Activated CD4-positive, alpha-beta T cell treated with anti-CD3 and anti-CD28 coated beads, Interleukin-2, amount 50 U/mL, for 16 hours (primary cell): ENCODE data around the gene MGAT1.
A peak's percentile ranks its signal among the peaks of the same experiment; 100 is the strongest.
"Not testable (repeated sequence)": the region's sequence is repeated elsewhere in the genome, so short reads cannot be mapped to it uniquely, and the experiment has no call there.

ENCODE experiments used
- DNase-seq: peaks from one replicate; pipeline ENCODE4 v3.0.0-alpha.2; 2020

The MGAT1 gene

DNA sequence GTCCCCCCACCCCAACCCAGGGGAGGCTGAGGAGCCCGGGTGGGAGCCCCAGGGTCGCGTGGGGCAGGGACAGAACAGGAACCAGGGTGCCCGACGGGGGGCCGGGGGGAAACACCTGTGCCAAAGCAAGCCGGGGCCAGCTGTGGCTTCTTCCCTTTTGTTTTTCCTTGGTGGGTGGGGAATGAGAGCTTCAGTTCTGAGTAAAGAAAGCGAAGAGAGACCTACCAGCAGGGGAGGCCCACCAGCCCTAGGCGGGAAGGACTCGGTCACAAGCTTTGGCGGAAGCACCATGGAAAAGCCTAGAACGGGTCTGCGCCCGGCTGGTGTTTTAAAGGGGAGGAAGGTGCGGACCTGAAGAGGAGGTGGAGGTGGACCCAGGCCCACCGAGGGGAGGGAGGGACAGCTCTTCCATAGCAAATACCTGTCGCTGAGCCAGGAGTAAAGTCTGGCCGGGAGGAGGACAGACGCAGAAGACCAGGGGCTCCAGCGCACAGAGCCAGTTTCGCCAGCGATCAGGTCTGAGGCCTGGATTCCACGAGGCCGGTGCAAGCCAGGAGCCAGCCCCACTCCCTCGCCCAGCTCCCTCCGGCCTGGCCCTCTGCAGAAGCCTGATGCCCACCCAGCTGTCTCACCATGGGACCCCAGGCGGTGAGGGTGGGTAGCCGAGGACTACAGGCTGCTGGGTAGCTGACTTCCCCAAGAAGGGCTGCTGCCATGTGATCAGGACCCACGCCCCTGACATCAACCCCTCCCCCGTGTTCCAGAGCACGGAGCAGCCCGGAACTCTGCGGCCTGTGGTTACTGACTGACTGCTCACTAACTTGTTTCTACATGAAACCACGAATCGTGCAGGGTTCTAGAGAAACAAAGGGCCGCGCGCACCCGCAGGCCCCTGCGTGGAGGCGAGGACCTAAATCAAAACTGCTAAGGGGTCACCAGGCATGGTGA is 849 bp upstream of the MGAT1 start:
- DNase-seq = peak; percentile 95

DNA sequence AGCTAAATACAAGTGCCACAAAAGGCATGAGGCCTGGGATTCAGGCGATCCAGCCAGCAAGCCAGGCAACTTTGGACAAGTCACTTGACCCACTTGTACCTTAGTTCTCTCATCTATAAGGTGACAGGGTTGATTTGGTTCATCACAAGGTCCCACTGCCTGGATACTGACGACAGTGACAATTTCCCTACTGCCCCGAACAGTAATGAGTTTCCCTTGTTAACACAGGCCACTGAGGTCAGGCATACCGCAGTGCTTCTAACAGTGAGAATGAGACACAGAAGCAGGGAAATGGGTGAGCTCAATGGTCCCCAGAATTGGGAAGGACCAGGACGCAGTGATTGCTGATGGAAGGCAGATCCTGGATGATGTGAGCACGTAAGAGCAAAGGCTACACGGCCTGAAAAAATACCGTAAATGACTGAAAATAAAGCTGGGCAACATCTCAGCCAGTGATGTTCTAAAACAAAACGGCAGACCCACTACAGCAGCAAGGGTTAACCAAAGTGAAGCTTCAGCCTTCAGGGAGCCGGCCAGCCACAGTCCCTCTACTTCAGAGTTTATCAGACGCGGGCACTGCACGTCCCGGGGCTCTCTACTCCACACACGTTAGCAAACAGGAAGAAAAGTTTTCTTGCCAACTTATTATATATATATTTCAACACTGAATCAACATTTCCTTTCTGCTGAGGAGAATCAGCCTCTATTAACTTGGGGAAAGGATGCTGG is 846 bp downstream of the MGAT1 start:
- DNase-seq = no peak

DNA sequence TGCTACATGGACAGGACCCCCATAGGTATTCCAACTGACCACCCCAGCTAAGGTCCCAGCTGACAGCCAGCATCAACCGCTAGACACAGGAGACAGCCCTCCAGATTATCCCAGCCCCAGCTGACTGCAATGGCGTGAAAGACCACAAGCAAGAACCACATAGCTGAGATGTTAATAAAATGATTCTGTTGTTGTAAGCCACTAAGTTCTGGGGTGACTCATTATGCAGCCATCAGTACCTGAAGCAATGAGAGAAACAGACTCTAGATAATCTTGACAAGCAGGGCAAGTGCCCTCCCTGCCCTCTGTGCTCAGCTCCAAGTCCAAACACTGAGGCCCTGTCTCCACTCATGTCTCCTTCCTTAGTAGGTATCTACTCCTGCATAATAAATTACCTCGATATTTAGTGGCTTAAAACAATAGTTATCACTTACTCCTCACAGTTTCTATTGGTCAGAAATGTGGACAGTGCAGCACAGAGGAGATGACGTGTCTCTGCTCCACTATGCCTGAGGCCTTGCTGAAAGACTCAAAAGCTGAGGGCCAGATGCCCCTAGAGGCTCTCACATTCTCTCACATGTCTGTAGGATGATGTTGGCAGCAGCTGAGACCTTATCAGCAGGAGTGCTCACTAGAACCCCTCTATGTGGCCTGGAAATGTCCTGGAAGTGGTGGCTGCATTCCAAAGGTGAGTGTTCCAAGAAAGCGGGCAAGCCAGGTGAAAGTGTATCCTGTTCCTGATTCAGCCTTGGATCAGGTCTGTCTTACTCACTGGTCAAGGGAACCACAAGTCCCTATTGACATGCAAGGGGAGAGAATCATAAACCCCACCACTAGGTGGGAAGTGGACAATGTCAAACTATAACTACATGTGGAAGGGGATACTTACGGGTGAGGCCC is 2.5 kb downstream of the MGAT1 start:
- DNase-seq = peak; percentile 43

DNA sequence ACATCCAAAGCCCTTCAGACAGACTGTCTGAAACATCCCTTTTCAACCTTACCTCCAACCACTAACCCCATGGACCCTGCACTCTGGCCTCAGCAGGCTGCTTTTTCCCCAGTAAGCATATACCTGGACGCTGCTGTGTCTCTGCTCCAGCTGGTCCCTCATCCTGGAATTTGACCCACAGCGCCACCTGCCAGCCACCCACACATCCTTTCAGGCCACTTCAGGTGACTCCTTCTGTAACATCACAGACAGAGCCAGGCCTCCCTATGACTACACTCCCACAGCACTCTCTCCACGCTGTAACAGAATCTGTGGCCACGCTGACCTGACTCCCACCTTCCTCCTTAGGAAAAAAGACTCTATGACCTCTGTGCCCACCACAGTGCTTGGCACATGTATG is 3.4 kb downstream of the MGAT1 start:
- peak; percentile 16 for DNase-seq

DNA sequence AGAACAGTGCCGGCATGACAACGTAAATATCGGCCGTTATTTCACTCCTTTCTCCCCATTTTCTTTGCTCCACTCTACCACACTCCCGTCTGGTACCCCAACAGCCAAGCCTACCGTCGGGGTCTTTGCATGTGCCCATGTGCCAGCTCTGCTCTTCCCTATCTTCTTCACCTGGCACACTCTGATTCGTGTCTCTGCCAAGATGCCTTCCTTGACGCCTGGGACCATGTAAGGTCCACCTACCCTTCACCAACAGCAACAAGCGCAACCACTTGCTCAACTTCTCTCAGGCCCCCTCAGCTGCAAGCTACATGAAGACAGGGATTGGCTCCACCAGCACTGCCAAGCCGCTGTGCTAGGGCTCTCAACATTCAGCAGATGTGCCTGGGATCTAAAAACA is 4.4 kb downstream of the MGAT1 start:
- DNase-seq = no peak

DNA sequence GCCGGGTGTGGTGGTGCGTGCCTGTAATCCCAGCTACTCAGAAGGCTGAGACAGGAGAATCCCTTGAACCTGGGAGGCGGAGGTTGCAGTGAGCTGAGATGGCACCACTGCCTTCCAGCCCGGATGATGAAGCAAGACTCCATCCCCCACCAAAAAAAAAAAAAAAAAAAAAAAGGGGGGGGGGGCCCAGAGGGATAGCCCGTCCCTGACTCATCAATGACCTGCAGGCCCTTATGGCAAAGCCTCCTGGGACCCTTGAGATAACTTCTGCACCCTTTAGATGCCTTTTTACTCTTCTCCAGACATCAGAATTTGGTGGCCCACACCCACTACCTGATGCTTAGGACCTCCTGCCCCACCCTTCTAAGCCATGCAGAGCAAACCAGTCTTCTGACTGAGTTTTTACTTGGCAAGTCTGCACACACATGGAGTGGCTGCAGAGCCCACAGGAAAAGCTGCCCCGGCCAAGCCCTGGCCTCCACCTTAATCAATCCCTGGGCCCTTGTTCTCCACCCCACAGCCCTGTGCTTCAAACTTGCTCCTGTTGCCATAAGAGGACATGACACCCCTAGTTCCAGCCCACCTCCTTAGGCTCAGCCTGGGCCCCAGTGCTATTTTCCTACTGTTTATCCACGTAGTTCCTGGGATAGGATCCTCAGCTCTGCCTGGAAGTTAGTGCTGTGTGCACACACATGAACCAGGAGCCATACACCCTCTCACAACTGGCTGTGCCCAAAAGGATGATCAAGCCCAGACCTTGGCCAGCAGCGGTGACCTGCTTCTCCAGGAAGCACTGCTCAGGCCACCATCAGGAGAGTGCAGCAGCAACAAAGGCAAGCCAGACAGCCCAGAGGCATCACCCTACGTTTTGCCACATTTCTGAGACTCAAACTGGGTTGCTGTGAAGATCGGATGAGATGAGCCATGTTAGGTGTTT is 5.1 kb downstream of the MGAT1 start:
- DNase-seq = no peak

DNA sequence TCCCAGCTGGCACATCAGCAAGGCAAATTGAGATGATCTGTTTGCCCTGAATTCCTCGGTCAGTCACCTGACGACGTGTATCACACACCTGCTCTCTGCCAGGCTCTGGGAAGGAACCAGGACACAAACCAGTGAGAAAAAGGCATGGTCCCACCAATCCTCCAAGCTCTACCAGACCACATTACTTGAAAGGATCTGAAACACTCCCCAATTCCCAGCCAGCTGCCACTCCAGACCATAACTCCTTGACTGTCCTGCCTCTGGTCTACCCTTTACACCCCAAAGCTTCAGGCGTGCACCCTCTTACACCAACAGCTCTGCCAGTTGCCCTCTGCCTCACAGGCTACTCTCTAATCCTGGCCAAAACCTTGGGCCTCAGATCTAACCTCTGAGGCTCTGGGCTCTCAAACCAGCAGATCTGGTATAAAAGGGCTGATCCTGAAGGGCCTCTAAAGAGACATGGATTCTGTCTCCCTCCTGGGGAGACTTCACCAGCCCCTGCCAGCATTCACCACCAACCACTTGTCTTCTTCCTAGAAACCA is 6.8 kb downstream of the MGAT1 start:
- DNase-seq = no peak

DNA sequence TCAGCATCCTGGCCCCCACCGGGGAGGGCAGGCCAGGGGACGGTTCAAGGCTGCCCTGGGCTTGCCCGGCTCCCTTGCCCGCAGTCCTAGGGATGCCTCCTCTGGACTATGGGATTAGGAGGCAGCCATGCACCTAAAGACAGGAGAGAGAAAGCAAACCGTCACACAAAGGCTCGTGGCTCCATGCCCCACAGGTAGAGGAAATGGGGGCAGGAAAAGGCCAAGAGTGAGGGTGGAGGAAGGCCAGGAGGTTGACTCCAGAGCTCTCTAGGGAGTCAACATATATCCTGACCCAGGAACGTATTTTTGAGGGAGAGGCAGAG is 9.7 kb downstream of the MGAT1 start:
- no peak for DNase-seq

DNA sequence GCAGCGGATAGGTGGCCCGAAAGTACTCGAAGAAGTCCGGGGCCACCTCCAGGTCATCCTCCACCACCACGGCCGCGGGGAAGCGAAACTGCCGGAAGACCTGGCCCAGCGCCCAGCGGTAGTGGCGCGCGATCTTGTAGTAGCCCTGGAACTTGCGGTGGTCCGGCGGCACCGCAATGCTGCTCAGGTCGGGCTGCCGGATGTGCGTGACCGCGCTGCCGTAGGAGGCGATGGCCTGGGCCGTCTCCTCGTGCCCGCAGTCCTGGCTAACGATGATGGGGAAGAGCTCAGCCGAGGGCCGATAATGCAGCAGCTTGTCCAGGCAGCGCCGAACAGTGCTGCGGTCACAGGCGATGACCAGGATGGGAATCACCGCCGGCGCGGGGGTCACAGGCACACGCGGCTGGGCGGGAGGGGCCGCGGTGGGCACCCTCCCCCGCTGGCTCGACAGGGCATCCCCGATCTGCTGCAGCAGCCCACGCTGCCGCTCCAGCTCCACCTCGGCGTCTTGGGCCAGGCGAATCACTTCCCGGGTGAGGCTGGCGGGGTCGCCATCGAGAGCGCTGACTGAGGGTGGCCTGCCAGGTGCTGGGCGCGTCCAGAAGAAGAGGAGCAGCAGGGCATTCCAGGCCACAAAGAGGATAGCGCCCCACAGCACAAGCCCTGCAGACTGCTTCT is 10.2 kb downstream of the MGAT1 start:
- no peak for DNase-seq

DNA sequence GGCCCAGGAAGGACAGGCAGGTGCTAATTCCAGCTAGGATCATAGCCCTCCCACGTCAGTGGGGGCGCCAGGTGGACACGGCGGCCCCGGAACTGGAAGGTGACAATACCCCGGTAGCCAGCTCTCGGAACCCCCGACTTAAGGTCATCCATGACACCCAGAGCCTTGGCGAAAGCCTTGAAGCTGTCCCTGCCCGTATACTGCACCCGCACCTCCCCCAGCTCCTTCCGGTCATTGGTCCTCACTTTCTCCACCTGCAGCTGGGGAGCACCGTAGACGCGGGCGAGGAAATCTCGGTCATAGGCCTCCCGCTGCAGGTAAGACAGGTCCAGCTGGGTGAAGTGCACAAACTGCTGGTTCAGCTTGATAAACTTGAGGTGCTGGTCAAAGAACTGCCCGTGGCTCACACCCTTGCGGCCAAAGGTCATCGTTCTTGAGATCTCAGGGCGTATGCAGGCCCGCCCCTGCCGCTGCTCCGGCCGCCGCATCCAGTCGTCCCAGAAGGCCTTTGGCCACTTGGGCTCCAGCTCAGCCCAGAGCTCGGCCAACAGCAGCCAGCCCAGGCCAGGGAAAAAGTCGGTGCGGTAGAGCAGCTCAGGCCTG is 10.9 kb downstream of the MGAT1 start:
- DNase-seq = no peak

DNA sequence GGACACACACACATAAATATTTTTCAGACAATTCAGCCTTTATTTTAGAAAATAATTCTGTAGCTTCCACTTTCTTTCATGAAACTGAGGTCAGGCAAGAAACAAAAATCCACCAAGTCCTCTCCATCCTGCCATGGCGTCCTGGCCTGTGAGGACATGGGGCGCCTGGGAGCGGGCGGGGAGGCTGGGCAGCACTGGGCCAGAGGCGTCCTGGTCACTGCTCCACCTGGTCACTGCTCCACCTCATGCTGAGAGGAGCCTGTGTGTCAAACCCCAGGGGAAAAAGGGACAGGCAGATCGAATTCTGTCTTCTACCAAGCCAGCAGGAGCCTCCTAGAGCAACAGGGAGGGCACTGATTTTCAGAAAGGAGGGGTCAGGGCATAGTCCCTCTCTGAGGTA is 12.1 kb downstream of the MGAT1 start:
- no peak for DNase-seq

DNA sequence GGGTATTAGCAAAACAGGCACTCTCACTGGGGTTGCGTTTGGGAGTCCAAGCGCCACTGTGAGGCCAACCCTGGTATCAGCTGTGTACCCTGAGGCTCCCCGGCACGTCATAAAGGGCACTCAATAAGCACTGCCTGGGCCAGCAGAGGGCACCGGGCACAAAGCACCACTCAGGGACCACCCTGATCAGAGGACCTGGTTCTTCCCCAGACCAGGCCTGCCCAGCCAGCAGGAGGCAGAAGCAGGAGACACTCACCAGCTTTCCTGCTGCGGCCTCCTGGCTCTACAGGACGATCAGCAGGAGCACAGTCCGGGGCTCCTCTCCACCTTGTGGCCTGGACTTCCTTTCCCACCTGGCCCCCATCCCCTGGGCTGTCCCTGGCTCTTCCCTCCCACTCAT is 12.6 kb downstream of the MGAT1 start:
- DNase-seq = no peak

DNA sequence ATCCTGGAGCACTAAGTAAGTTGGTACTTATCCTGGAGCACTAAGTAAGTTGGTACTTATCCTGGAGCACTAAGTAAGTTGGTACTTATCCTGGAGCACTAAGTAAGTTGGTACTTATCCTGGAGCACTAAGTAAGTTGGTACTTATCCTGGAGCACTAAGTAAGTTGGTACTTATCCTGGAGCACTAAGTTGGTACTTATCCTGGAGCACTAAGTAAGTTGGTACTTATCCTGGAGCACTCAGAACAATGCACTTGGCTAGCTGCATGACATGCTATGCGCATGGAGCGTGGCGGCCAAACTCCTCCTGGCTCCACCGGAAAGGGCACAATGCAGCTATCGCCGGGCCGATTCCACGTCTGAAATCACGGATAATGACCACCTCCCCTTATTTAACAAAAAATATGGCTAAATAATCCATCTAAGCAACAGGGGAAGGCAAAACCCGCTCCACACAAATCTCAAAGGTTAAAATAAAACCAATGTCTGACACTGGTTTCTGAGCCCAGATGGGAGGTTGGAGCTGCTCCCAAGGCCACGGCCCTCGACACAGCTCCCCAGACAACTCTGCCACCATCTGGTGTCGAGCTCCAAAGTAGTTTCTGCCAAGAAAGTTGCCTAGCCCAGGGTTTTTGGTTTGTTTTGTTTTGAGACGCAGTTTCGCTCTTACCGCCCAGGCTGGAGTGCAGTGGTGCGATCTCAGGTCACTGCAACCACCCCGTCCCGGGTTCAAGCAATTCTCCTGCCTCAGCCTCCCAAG is 13.8 kb downstream of the MGAT1 start:
- not testable (repeated sequence) for DNase-seq

DNA sequence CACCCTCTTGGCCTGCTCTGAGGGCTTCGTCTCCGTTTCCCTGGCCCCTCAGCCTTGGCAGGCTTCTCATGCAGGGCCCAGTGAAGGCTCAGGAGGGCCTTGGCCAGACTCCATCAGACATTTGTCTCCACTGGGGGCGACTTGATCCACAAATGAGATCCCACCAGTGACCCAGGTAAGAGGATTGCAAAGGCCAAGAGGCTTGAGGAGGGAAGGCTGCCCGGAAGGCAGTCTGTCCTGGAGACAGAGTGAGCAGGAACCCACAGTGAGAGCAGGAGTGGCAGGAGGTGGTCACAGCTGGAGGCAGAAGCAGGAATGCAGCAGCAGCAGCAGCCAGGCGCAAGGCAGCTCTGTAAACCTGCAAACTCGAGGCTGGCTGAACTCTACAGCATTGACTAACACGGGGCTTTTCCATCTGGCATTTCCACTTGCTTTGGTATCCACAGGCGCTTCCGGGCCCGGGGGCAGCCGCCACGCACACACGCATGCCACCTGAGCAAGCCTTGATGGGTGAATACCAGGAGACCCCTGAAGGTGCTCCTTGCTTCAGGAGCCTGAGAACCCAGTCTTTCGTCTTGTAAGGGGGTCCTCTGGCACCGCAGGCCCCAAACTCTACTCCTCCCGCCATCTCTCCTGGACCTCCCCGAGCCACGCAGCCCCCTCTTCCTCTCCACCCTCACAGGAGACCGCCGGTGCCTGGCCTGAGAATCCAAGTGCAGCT is 14.7 kb downstream of the MGAT1 start:
- DNase-seq = no peak

DNA sequence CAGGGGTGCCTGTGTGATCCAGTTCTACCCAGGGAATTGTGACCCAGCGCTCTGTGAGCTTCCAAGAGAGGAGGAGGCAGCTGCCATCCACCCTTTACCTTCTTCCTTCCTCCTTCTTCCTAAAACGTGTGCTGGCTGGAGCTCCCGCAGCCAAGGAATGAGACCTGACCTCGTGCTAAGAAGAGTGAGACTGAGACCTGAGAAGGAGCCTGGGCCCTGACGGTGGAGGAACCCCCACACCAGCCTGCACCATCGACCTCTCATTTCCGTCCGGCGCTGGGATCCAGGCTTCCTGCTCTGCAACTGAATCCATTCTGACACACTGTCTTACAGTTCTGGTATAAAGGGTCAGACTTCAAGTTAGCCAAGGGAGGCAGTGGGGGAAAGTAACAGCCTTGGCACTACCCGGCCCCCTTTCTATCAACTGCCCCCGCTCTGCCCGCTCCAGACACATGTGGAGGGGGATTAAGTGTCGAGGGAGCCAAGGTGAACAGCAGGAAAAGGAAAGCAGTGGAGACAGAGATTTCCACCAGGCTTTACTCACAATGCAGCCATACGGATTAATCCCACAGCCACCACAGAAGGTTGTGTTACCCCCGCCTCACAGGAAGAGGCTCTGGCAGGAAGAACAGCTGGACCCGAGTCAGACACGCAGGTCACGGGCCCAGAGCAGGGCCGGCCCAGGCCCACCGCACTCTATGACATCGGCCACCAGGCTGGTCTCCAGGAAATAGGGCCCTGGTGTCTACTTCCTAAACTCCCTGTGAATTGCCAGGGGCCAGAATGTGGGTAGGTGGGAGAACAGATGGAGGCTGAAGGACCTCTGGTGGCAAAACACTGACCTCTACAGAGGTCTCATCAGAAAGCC is 15.8 kb downstream of the MGAT1 start:
- DNase-seq = no peak

DNA sequence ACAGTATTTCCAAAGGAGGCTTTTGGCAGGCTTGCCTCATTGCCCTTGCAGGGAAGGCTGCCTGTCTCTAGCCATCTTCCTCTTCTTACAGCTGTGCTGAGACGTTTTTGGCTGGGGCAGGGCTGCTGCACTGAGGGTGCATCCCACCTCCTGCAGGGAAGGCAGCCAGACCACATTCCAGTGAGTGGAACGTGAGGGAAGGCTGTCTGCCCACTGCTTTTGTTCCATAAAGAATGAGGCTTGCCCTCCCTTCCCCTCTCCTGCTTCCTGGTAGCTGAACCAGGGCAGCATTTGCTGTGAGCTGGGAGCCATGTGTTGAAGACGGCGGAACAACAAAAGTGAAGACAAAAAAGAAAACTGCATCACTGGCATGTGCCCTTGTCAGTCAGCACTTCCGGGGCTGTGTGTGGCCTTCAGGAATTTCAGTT is 16.8 kb downstream of the MGAT1 start:
- DNase-seq = no peak

DNA sequence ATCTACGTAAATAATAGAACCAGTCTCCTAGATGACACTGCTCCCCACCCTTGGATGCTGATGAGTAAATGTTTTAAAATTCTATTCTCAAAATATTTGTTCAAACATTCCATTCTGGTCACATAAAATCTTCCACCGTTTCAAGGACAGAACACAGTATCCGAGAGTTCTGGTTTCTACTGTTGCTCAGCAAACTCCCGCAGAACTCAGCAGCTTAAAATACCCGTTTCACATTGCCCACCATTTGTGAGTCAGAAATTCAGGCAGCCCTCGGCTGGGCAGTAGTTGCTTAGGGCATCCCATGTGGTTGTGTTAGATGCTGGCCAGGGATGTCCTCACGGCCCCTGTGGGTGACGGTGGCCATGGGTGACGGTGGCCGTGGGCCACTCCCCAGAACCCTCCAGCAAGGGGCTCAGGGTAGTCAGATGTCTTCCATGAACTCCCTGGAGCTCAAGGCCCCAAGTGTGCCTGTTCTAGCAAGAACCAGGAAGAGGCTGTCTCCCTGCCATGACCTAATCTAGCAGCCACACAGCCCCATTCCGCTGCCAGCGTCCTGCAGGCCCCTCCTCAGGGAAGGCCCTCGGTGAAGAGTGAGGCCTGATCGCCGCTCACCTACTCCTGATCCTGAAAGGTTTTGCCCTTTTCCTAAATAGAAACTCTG is 17.4 kb downstream of the MGAT1 start:
- DNase-seq = no peak
